Mammary epithelial cell (primary cell): ENCODE data around the gene MED13.

Source experiments
- CTCF ChIP-seq, 2 donors: IDR thresholded peaks in 1 of 2; conservative IDR thresholded peaks in 1 of 2; 2 replicates each; pipeline ENCODE4 v1.5.1; 2011 to 2012; ENCODE audit warnings: inconsistent platforms in 2 of 2, low read length in 2 of 2, mild to moderate bottlenecking in 2 of 2, control low read depth in 1 of 2, low read depth in 1 of 2; ENCODE audit not compliant: insufficient read depth in 1 of 2; ENCODE audit errors: extremely low read depth in 1 of 2
- EZH2 ChIP-seq: IDR thresholded peaks from 2 replicates; pipeline ENCODE4 v1.6.1; 2012; ENCODE audit warnings: low read length, inconsistent platforms, borderline replicate concordance

- TF ChIP-seq EZH2 (no peak), CTCF (conservative IDR thresholded peaks at IDR 0.05 in 1 of 2, IDR thresholded peaks at IDR 0.05 in 1 of 2; ENCODE audit: extremely low read depth in 1 of 2, insufficient read depth in 1 of 2, low read depth in 1 of 2, low read length in 2 of 2) (peak; percentile 94 to 96)
Observed at GRCh38 chr17:62109378-62109902, 44.4 kb upstream of the MED13 start.
